CD8-positive, alpha-beta memory T cell (primary cell): ENCODE data around the gene ZRSR2. TPM values are rescaled to one million over a fixed set of nuclear protein-coding genes. Genes with fewer than 3 reads are reported as not detected.
A peak's percentile ranks its signal among the peaks of the same experiment; 100 is the strongest.

ENCODE experiments used
- CTCF ChIA-PET: fragments of 350-600 bp; sonication (Branson Sonifier 250); formaldehyde crosslinking; loops from one replicate; lab custom pipeline; 2021; ENCODE audit warnings: antibody characterized with exemption; lab: Charles Lee
- POLR2A ChIA-PET: fragments of 350-600 bp; sonication (Branson Sonifier 250); formaldehyde crosslinking; loops from one replicate; lab custom pipeline; 2021; ENCODE audit warnings: antibody characterized with exemption; lab: Charles Lee
- DNase-seq, 5 donors: peaks; one replicate each; pipeline versions ENCODE4 v3.0.0 to v3.0.0-alpha.2; 2020 to 2022; ENCODE audit warnings: mixed read lengths in 1 of 5
- H3K27ac ChIP-seq: one replicate; pipeline ENCODE4 v1.7.0; 2013; ENCODE audit warnings: low read depth, mild to moderate bottlenecking, low read length, moderate library complexity
- H3K27me3 ChIP-seq: 2 replicates; pipeline ENCODE4 v1.7.0; 2013; ENCODE audit warnings: low read length, mild to moderate bottlenecking; ENCODE audit not compliant: insufficient read depth, poor library complexity, severe bottlenecking
- H3K36me3 ChIP-seq: 2 replicates; pipeline ENCODE4 v1.7.0; 2013; ENCODE audit warnings: mild to moderate bottlenecking, low read length, moderate library complexity; ENCODE audit not compliant: insufficient read depth
- H3K4me1 ChIP-seq: 2 replicates; pipeline ENCODE4 v1.7.0; 2013; ENCODE audit warnings: mild to moderate bottlenecking, low read length, moderate library complexity; ENCODE audit not compliant: insufficient read depth
- H3K4me3 ChIP-seq: 2 replicates; pipeline ENCODE4 v1.7.0; 2013; ENCODE audit warnings: mild to moderate bottlenecking, low read length
- H3K9me3 ChIP-seq: 2 replicates; pipeline ENCODE4 v1.7.0; 2013; ENCODE audit warnings: mild to moderate bottlenecking, low read length
- H3K27ac Mint-ChIP-seq, 8 donors: one replicate each; pipeline ENCODE4 v1.8.0; 2020 to 2021; ENCODE audit warnings: mixed read lengths in 8 of 8, mild to moderate bottlenecking in 6 of 8, inconsistent platforms in 3 of 8, moderate library complexity in 3 of 8
- H3K27me3 Mint-ChIP-seq, 2 donors: one replicate each; pipeline ENCODE4 v1.8.0; 2020 to 2021; ENCODE audit warnings: mixed read lengths in 2 of 2, mild to moderate bottlenecking in 1 of 2, moderate library complexity in 1 of 2
- H3K36me3 Mint-ChIP-seq, 3 donors: one replicate each; pipeline ENCODE4 v1.8.0; 2020 to 2021; ENCODE audit warnings: mixed read lengths in 3 of 3, inconsistent platforms in 1 of 3, mild to moderate bottlenecking in 1 of 3
- H3K4me1 Mint-ChIP-seq, 3 donors: one replicate each; pipeline ENCODE4 v1.8.0; 2020 to 2021; ENCODE audit warnings: mixed read lengths in 3 of 3, inconsistent platforms in 1 of 3, mild to moderate bottlenecking in 1 of 3
- H3K4me3 Mint-ChIP-seq, 7 donors: one replicate each; pipeline ENCODE4 v1.8.0; 2020 to 2021; ENCODE audit warnings: mixed read lengths in 7 of 7, mild to moderate bottlenecking in 6 of 7, moderate library complexity in 4 of 7, inconsistent platforms in 2 of 7
- H3K9me3 Mint-ChIP-seq, 5 donors: one replicate each; pipeline ENCODE4 v1.8.0; 2020 to 2022; ENCODE audit warnings: mixed read lengths in 5 of 5, mild to moderate bottlenecking in 3 of 5, moderate library complexity in 2 of 5, inconsistent platforms in 1 of 5
- polyA plus RNA-seq: library from polyadenylated mRNA; unstranded; fragments of 300-500 nt; fragmentation: Illumina TruSeq; gene quantifications from one replicate; pipeline ENCODE4 v1.2.3, GENCODE V29; 2021
- total RNA-seq, 2 experiments: library from RNA; stranded (reverse); gene quantifications; one replicate each; pipeline ENCODE4 v1.2.3, GENCODE V29; 2021

Gene ZRSR2
- total and polyA plus RNA-seq, 3 experiments from 2014 or later = 12.0 to 36.8 (median 12.4) TPM

GRCh38 chrX:15834827-15835595, 44.7 kb downstream of the ZRSR2 start:
- DNase-seq = no peak
- peaks cover 0 to 3% (median 0%) of the 10 kb centered on the region in 3 donors for H3K4me1 Mint-ChIP-seq
- no peak overlapping the region for H3K27ac ChIP-seq
- H3K27ac Mint-ChIP-seq = no peak overlapping the region
- H3K4me3 Mint-ChIP-seq = no peak overlapping the region
- H3K36me3 ChIP-seq = no peaks in the 10 kb centered on the region
- no peak overlapping the region for H3K4me3 ChIP-seq
- no peaks in the 10 kb centered on the region for H3K27me3 Mint-ChIP-seq
- no peaks in the 10 kb centered on the region for H3K9me3 ChIP-seq
- peaks cover 0 to 13% (median 6%) of the 10 kb centered on the region in 3 donors for H3K36me3 Mint-ChIP-seq
- ChIA-PET POLR2A (no interaction called here), CTCF (interaction anchor here (1.5 kb wide), 1 partner anchor 20 kb away, joined by 3 read pairs; no protein-coding TSS in a partner anchor)
- no peaks in the 10 kb centered on the region for H3K4me1 ChIP-seq
- no peaks in the 10 kb centered on the region for H3K27me3 ChIP-seq
- H3K9me3 Mint-ChIP-seq = no peaks in the 10 kb centered on the region

- H3K27me3 Mint-ChIP-seq = no peaks in the 10 kb centered on the region
- DNase-seq = no peak
- Histone ChIP-seq H3K36me3 (no peaks in the 10 kb centered on the region), H3K4me3 (no peak overlapping the region), H3K27me3 (no peaks in the 10 kb centered on the region), H3K4me1 (no peaks in the 10 kb centered on the region), H3K27ac (no peak overlapping the region), H3K9me3 (no peaks in the 10 kb centered on the region)
- ChIA-PET POLR2A (no interaction called here), CTCF (no interaction called here)
- peaks cover 0 to 26% (median 8%) of the 10 kb centered on the region in 3 donors for H3K36me3 Mint-ChIP-seq
- no peaks in the 10 kb centered on the region for H3K9me3 Mint-ChIP-seq
- H3K27ac Mint-ChIP-seq = no peak overlapping the region
- no peak overlapping the region for H3K4me3 Mint-ChIP-seq
- peaks cover 0 to 3% (median 0%) of the 10 kb centered on the region in 3 donors for H3K4me1 Mint-ChIP-seq
These were observed 47.7 kb downstream of the ZRSR2 start for GRCh38 chrX:15838017-15838416.

- Histone ChIP-seq H3K36me3 (peaks cover 3% of the 10 kb centered on the region), H3K4me3 (no peak overlapping the region), H3K27ac (no peak overlapping the region), H3K27me3 (no peaks in the 10 kb centered on the region), H3K4me1 (no peaks in the 10 kb centered on the region), H3K9me3 (no peaks in the 10 kb centered on the region)
- peaks cover 6 to 46% (median 23%) of the 10 kb centered on the region in 3 donors for H3K36me3 Mint-ChIP-seq
- no peaks in the 10 kb centered on the region for H3K27me3 Mint-ChIP-seq
- peaks cover 0 to 4% (median under 1%) of the 10 kb centered on the region in 3 donors for H3K4me1 Mint-ChIP-seq
- no peak overlapping the region for H3K4me3 Mint-ChIP-seq
- CTCF ChIA-PET = no interaction called here
- no peak for DNase-seq
- H3K9me3 Mint-ChIP-seq = no peaks in the 10 kb centered on the region
- POLR2A ChIA-PET = no interaction called here
- H3K27ac Mint-ChIP-seq = no peak overlapping the region
These were observed 51.7 kb downstream of the ZRSR2 start for GRCh38 chrX:15841853-15842516.

- Mint-ChIP-seq H3K4me1 (peaks cover 2 to 15% (median 7%) of the 10 kb centered on the region in 3 donors), H3K27ac (no peak overlapping the region), H3K4me3 (no peak overlapping the region), H3K36me3 (peaks cover 6 to 45% (median 23%) of the 10 kb centered on the region in 3 donors), H3K27me3 (no peaks in the 10 kb centered on the region), H3K9me3 (no peaks in the 10 kb centered on the region)
- Histone ChIP-seq H3K27ac (no peak overlapping the region), H3K27me3 (no peaks in the 10 kb centered on the region), H3K4me3 (no peak overlapping the region), H3K36me3 (peaks cover 3% of the 10 kb centered on the region), H3K9me3 (no peaks in the 10 kb centered on the region), H3K4me1 (no peaks in the 10 kb centered on the region)
- DNase-seq = no peak
- POLR2A ChIA-PET = no interaction called here
- CTCF ChIA-PET = no interaction called here
These were observed 53.7 kb downstream of the ZRSR2 start for GRCh38 chrX:15843960-15844359.

- DNase-seq = no peak
- no peak overlapping the region for H3K27ac ChIP-seq
- peaks cover 6 to 46% (median 29%) of the 10 kb centered on the region in 3 donors for H3K36me3 Mint-ChIP-seq
- no peaks in the 10 kb centered on the region for H3K4me1 ChIP-seq
- peaks cover 3% of the 10 kb centered on the region for H3K36me3 ChIP-seq
- H3K4me1 Mint-ChIP-seq = peaks cover 20 to 44% (median 32%) of the 10 kb centered on the region in 3 donors
- no peaks in the 10 kb centered on the region for H3K9me3 Mint-ChIP-seq
- no peaks in the 10 kb centered on the region for H3K27me3 ChIP-seq
- H3K27me3 Mint-ChIP-seq = no peaks in the 10 kb centered on the region
- CTCF ChIA-PET = interaction anchor here (1.0 kb wide), 1 partner anchor 58 kb away, joined by 3 read pairs; the partner anchor contains the start of gene ZRSR2
- H3K4me3 Mint-ChIP-seq = no peak overlapping the region
- H3K9me3 ChIP-seq = no peaks in the 10 kb centered on the region
- no peak overlapping the region for H3K4me3 ChIP-seq
- POLR2A ChIA-PET = no interaction called here
- H3K27ac Mint-ChIP-seq = no peak overlapping the region
These were observed 58.3 kb downstream of the ZRSR2 start for GRCh38 chrX:15848576-15848975.

- Mint-ChIP-seq H3K4me1 (peaks cover 22 to 45% (median 36%) of the 10 kb centered on the region in 3 donors), H3K36me3 (peaks cover 6 to 36% (median 28%) of the 10 kb centered on the region in 3 donors), H3K4me3 (no peak overlapping the region), H3K9me3 (no peaks in the 10 kb centered on the region), H3K27me3 (no peaks in the 10 kb centered on the region), H3K27ac (peak overlapping the region in 1 of 8 donors; percentile 7)
- no peaks in the 10 kb centered on the region for H3K27me3 ChIP-seq
- no peak overlapping the region for H3K27ac ChIP-seq
- no peaks in the 10 kb centered on the region for H3K9me3 ChIP-seq
- H3K4me3 ChIP-seq = no peak overlapping the region
- H3K36me3 ChIP-seq = peaks cover 3% of the 10 kb centered on the region
- no peaks in the 10 kb centered on the region for H3K4me1 ChIP-seq
- POLR2A ChIA-PET = no interaction called here
- DNase-seq = no peak
- CTCF ChIA-PET = interaction anchor here (1.0 kb wide), 1 partner anchor 59 kb away, joined by 3 read pairs; the partner anchor contains the start of gene ZRSR2
These were observed 59.3 kb downstream of the ZRSR2 start for GRCh38 chrX:15849555-15849954.

- no peak for DNase-seq
- peaks cover 29 to 37% (median 37%) of the 10 kb centered on the region in 3 donors for H3K4me1 Mint-ChIP-seq
- no peaks in the 10 kb centered on the region for H3K9me3 Mint-ChIP-seq
- peak overlapping the region; percentile 58 to 83 (median 74) for H3K27ac Mint-ChIP-seq
- CTCF ChIA-PET = no interaction called here
- peak overlapping the region; percentile 61 for H3K4me3 ChIP-seq
- H3K27me3 ChIP-seq = no peaks in the 10 kb centered on the region
- H3K4me1 ChIP-seq = peaks cover 6% of the 10 kb centered on the region
- H3K27ac ChIP-seq = peak overlapping the region; percentile 24
- H3K36me3 Mint-ChIP-seq = peaks cover 0 to 25% (median 11%) of the 10 kb centered on the region in 3 donors
- H3K27me3 Mint-ChIP-seq = peaks cover 0 to 7% of the 10 kb centered on the region in 2 donors
- H3K4me3 Mint-ChIP-seq = peak overlapping the region; percentile 74 to 92 (median 84)
- POLR2A ChIA-PET = no interaction called here
- no peaks in the 10 kb centered on the region for H3K36me3 ChIP-seq
- no peaks in the 10 kb centered on the region for H3K9me3 ChIP-seq
These were observed 63.3 kb downstream of the ZRSR2 start for GRCh38 chrX:15853586-15854079.
